ENCODE results near the gene BCL3. TPM values are rescaled to one million over a fixed set of nuclear protein-coding genes. Genes with fewer than 3 reads are reported as not detected.
"Not testable (repeated sequence)": the region's sequence is repeated elsewhere in the genome, so short reads cannot be mapped to it uniquely, and the experiment has no call there.

Gene BCL3
- total RNA-seq, 1 experiment from 2014 or later: 39.1 TPM

DNA sequence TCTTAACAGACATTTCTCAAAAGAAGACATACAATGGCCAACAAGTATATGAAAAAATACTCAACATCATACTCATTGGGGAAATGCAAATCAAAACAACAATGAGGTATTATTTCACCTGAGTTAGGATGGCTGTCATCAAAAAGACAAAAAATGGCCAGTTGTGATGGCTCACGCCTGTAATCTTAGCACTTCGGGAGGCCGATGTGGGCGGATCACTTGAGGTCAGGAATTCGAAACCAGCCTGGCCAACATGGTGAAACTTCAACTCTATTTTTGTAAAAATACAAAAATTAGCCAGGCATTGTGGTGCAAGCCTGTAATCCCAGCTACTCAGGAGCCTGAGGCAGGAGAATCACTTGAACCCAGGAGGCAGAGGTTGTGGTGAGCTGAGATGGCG, 27.6 kb upstream of the BCL3 start:
- no peak for DNase-seq (ENCODE audit: low spot score)

- not testable (repeated sequence) for DNase-seq (ENCODE audit: low spot score)
Observed at GRCh38 chr19:44721369-44721768, 27.1 kb upstream of the BCL3 start.

- no peak for DNase-seq (ENCODE audit: low spot score)
Observed at GRCh38 chr19:44722131-44723121, 26.1 kb upstream of the BCL3 start.

- no peak for DNase-seq (ENCODE audit: low spot score)
Observed at GRCh38 chr19:44723299-44723951, 25.1 kb upstream of the BCL3 start.

GRCh38 chr19:44723952-44724319, 24.6 kb upstream of the BCL3 start:
- peak; percentile 99 for DNase-seq (ENCODE audit: low spot score)

DNA sequence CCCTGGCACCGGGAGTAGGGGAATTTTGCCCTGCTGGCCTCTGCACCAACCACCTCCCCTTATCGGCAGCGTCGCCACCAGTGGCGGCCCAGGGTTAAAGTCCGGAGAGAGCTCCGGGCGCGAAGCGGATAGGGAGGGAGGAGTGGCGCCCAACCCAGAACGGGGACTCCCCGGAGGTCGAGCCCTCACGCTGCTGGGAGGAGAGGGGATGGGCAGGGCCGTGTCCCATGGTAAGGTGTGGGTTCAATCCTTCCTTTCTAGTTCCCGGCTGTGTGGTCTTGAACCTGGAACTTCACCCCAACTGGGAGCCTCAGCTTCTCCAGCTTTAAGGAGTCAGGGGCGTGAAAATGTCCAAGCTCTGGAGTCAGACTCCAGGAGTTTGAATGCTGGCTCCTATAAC, 23.3 kb upstream of the BCL3 start:
- DNase-seq (ENCODE audit: low spot score): peak; percentile 85

DNA sequence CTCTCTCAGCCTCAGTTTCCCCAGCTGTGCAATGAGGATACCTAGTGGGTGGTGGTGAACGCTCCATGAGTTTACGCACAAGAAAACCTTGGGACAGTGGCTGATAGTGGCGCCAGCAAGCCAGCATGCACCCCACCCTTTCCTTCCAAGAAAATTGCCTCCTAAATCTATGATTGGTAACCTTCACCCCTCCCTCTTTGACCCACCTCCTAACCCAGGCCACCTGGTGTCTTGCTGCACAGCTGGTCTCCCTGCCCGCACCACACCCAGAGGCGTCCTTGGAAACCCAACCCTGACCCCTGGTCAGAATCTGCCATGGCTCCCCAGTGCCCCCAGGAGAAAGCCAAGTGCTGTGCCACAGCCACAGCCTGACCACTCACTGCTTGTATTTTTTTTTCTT, 22.8 kb upstream of the BCL3 start:
- DNase-seq (ENCODE audit: low spot score): no peak

GRCh38 chr19:44726465-44726864, 22.0 kb upstream of the BCL3 start:
- DNase-seq (ENCODE audit: low spot score): no peak

DNA sequence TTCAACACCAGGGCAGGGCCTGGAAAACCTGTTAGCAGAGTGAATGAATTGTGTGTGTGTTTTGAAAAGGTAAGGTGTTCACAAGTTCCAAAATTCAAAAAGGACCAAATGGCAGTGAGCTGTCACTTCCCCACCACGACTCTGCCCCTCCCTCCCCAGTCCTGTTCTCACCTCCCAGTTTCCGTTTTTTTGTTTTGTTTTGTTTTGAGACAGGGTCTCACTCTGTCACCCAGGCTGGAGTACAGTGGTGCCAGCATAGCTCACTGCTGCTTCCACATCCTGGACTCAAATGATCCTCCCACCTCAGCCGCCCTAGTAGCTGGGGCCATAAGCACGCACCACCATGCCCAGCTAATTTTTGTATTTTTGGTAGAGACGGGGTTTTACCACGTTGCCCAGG, 20.3 kb upstream of the BCL3 start:
- DNase-seq (ENCODE audit: low spot score): no peak

- no peak for DNase-seq (ENCODE audit: low spot score)
Observed at GRCh38 chr19:44729516-44730033, 18.9 kb upstream of the BCL3 start.

DNA sequence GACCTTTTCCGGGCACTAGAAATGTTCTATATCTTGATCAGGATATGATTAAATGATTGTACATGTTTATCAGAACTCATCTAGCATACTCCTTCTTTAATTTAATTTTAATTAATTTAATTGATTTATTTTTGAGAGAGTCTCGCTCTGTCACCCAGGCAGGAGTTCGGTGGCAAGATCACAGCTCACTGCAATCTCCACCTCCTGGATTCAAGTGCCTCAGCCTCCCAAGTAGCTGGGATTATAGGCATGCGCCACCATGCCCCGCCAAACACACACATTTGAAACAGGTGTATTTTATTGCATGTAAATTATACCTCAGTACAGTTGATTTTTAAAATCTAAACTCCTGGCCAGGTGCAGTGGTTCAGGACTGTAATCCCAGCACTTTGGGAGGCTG, 17.4 kb upstream of the BCL3 start:
- no peak for DNase-seq (ENCODE audit: low spot score)

- DNase-seq (ENCODE audit: low spot score): no peak
Observed at GRCh38 chr19:44731622-44732021, 16.9 kb upstream of the BCL3 start.

DNA sequence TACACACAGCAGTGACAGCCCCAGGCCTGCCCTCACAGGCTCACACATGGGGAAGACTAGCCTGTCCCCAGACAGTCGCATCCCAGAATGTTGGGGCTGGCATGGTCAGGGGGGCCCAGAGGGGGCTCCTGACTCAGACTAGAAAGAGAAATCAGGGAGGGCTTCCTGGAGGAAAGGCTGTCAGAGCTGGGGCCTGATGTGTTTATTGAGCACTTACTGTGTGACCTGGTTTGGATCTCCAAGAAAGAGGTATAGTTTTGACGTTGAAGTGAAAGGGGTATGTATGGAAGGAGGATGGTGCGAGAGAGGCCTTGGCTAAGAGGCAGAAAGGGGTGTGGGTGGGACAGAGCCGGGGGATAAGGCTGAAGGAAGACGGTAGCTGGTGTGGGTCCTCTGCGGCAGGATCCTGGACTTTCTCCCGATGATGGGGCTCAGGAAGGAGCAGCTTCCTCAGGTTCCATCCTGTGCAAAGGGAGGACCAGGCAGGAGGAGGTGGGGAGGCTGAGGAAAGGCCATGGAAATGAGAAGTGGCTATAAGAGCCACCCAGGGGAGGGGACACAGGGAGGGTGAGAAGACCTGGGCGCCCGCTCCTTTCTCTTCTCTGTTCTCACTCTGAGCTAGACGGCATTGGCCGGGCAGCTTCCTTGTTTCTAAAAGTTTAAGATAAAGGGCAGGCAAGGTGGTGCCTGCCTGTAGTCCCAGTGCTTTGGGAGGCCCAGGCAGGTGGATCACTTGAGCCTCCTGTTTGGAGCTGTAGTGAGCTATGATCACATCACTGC, 16.1 kb upstream of the BCL3 start:
- DNase-seq (ENCODE audit: low spot score): no peak

DNA sequence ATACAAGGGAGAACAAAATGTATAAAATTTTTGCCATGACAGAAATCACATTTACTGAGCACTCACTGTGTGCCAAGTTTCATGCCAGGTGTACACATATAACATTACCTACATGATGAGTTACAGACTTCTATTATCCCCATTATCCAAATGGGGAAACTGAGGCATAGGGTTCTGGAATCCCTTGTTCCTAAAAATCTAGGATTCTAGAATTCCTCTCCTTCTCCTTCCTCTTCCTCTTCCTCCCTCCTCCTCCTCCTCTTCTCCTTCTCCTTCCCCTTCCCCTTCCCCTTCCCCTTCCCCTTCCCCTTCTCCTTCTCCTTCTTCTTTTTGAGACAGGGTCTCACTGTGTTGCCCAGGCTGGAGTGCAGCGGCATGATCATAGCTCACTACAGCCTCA, 14.2 kb upstream of the BCL3 start:
- no peak for DNase-seq (ENCODE audit: low spot score)

DNA sequence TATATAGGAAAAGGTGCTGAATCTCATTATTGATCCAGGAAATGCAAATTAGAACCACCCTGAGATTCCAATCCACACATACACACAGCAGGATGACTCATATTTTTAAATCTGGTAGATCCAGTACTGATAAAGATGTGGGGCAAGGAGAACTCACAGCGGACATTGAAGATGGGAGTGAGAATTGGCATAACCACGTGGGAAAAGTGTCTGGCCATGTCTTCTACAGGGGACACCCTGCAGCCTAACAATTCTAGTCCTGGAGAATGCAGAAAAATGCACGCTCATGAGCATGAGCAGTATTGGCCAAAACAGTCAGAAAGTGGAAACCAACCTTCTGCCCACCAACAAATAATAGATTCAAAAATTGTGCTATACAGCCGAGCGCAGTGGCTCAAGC, 13.5 kb upstream of the BCL3 start:
- peak; percentile 93 for DNase-seq (ENCODE audit: low spot score)

- DNase-seq (ENCODE audit: low spot score): no peak
Observed at GRCh38 chr19:44737238-44738071, 11.1 kb upstream of the BCL3 start.

DNA sequence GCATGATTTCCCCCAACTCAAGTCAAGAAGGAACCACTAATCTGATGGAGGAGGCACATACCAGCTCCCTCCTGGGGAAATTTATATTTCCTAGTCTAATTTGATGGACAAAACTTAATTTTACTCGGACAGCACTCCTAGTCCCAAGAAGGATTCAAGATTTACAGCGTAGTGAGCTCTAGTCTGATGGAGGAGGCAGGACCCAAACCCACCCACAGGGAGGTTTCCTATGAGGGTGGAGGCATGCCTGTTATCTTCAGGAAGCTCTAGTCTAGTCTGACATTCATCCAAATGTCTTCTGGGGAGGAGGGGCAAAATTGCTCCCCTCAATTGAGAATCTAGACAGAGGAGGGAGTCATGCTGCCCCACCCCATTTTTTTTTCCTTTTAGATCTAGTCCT, 10.4 kb upstream of the BCL3 start:
- no peak for DNase-seq (ENCODE audit: low spot score)

GRCh38 chr19:44738603-44739558, 9.6 kb upstream of the BCL3 start:
- DNase-seq (ENCODE audit: low spot score): peak; percentile 56

- peak; percentile 45 for DNase-seq (ENCODE audit: low spot score)
Observed at GRCh38 chr19:44740351-44740824, 8.1 kb upstream of the BCL3 start.

DNA sequence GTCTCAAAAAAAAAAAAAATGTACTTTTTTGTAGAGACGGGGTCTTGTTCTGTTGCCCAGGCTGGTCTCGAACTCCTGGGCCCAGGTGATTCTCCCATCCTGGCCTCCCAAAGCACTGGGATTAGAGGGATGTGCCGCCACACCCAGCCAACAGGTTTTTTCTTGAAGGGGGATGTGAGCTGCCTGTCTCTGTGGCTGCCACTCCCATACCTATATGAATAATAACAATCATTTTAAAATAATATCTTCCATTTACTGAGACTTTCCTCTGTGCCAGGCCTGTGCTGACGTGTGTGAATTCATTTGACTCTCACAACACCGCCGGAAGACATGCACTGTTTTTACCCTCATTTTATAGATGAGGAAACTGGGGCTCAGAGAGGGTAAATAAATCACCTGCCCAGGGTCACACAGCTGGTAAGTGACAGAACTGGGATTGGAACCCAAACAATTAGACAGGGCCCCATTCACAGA, 7.2 kb upstream of the BCL3 start:
- DNase-seq (ENCODE audit: low spot score): peak; percentile 76
